HG03469 (cell line): ENCODE data around the gene MRAS.

Source experiments
- ATAC-seq: cut with Tn5 transposase; IDR thresholded peaks from one replicate; pipeline ENCODE4 v1.9.1; 2021; ENCODE audit warnings: mild to moderate bottlenecking, moderate library complexity, moderate number of reproducible peaks; ENCODE audit not compliant: unreplicated experiment

Gene MRAS

GRCh38 chr3:138384976-138385375 lies 36.6 kb downstream of the MRAS start:
- ATAC-seq = no peak

GRCh38 chr3:138389144-138389601 lies 40.8 kb downstream of the MRAS start:
- no peak for ATAC-seq

- no peak for ATAC-seq
Observed at GRCh38 chr3:138389841-138390581, 41.6 kb downstream of the MRAS start.

- no peak for ATAC-seq
Observed at GRCh38 chr3:138390582-138390932, 42.2 kb downstream of the MRAS start.

GRCh38 chr3:138394156-138394555 lies 45.8 kb downstream of the MRAS start:
- no peak for ATAC-seq

GRCh38 chr3:138394686-138395085 lies 46.3 kb downstream of the MRAS start:
- ATAC-seq = no peak

- ATAC-seq = no peak
Observed at GRCh38 chr3:138395865-138396751, 47.7 kb downstream of the MRAS start.

GRCh38 chr3:138396752-138397410 lies 48.5 kb downstream of the MRAS start:
- ATAC-seq = no peak

- no peak for ATAC-seq
Observed at GRCh38 chr3:138397983-138398382, 49.6 kb downstream of the MRAS start.

GRCh38 chr3:138398791-138399575 lies 50.6 kb downstream of the MRAS start:
- ATAC-seq = no peak

GRCh38 chr3:138399766-138400165 lies 51.4 kb downstream of the MRAS start:
- ATAC-seq = no peak

GRCh38 chr3:138400651-138401070 lies 52.3 kb downstream of the MRAS start:
- no peak for ATAC-seq

- ATAC-seq = no peak
Observed at GRCh38 chr3:138401834-138402233, 53.5 kb downstream of the MRAS start.

GRCh38 chr3:138404121-138404520 lies 55.7 kb downstream of the MRAS start:
- no peak for ATAC-seq

- ATAC-seq = no peak
Observed at GRCh38 chr3:138405001-138405400, 56.6 kb downstream of the MRAS start.

GRCh38 chr3:138405486-138405885 lies 57.1 kb downstream of the MRAS start:
- ATAC-seq = no peak

GRCh38 chr3:138406606-138407005 lies 58.2 kb downstream of the MRAS start:
- ATAC-seq = no peak

GRCh38 chr3:138407236-138407907 lies 59.0 kb downstream of the MRAS start:
- ATAC-seq = no peak

GRCh38 chr3:138408751-138409570 lies 60.6 kb downstream of the MRAS start:
- no peak for ATAC-seq
